Measurements from ENCODE around the gene CDC42EP4. TPM values are rescaled to one million over a fixed set of nuclear protein-coding genes. Genes with fewer than 3 reads are reported as not detected.
"Not testable (repeated sequence)": the region's sequence is repeated elsewhere in the genome, so short reads cannot be mapped to it uniquely, and the experiment has no call there.

CDC42EP4 gene
- total RNA-seq, 4 donors from 2014 or later = 93.3 to 121 (median 117) TPM

DNA sequence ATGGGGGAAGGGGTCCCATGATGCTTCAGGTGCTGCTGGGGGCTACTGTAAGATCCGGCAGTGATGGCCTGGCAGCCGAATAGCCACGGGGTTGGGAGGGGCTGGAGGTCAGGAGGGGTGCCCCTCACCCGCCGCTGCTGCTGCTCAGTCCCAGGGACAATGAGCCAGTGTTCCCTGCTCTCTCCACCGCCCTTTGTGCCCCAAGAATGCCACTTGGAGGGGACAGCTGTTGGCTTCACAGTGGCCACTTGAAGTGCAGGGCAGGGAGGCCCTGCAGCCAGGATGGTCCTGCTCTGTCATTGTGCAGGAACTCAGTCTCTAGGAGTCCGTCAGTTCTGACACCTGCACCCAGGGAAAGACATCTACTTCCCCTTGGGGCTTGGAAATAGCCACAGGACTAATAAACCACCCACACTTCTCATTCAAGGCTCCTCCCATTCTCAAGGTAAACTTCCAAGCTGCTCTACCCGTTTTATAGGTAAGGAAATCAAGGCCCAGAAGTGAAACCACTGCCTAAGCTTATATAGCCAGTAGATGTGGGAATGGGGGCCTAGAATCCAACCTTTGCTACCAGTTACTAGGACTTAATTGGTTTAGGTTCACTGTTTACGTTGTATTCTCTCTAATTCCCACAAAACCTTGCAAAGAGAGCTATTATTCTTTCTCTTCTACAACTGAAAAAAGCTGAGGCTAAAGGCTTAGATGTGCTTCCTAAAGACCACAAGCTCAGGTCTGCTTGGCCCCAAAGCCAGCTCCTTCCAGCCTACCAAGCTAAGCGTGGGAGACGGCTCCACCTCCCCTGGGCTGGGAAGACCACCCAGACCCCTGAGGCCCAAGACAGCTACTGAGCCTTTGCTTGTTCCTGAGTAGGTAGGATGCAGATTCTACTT, 43.9 kb downstream of the CDC42EP4 start:
- whole genome bisulfite sequencing, 2 donors = 60% methylated on average over 9 of the region's 11 CpGs

GRCh38 chr17:73266796-73267195, 45.0 kb downstream of the CDC42EP4 start:
- Histone ChIP-seq H3K9me3 (no peaks in the 10 kb centered on the region), H3K27me3 (no peaks in the 10 kb centered on the region), H3K4me3 (no peak overlapping the region), H3K4me1 (peaks cover 0 to 53% (median 22%) of the 10 kb centered on the region in 4 donors), H3K27ac (peak overlapping the region in 2 of 4 donors; percentile 75 to 76), H3K36me3 (no peaks in the 10 kb centered on the region)
- TF ChIP-seq EP300 (IDR thresholded peaks at IDR 0.05) (no peak), CTCF (IDR thresholded peaks at IDR 0.05) (no peak), POLR2A (IDR thresholded peaks at IDR 0.05) (no peak)
- WGBS, 2 donors = 57 to 71% methylated on average over 11 of the region's 11 CpGs
- DNase-seq (ENCODE audit: low spot score in 2 of 2) = no peak

More for the DNA sequence above, 43.9 kb downstream of the CDC42EP4 start:
- TF ChIP-seq POLR2A (IDR thresholded peaks at IDR 0.05) (no peak), EP300 (IDR thresholded peaks at IDR 0.05) (peak in 1 of 2 donors; percentile 65)
- H3K27me3 ChIP-seq = no peaks in the 10 kb centered on the region
- H3K36me3 ChIP-seq = no peaks in the 10 kb centered on the region
- no peaks in the 10 kb centered on the region for H3K9me3 ChIP-seq
- H3K27ac ChIP-seq = peak overlapping the region; percentile 35 to 76 (median 66)
- peaks cover 0 to 51% (median 17%) of the 10 kb centered on the region in 4 donors for H3K4me1 ChIP-seq
- no peak overlapping the region for H3K4me3 ChIP-seq
- no peak for DNase-seq (ENCODE audit: low spot score in 2 of 2)

DNA sequence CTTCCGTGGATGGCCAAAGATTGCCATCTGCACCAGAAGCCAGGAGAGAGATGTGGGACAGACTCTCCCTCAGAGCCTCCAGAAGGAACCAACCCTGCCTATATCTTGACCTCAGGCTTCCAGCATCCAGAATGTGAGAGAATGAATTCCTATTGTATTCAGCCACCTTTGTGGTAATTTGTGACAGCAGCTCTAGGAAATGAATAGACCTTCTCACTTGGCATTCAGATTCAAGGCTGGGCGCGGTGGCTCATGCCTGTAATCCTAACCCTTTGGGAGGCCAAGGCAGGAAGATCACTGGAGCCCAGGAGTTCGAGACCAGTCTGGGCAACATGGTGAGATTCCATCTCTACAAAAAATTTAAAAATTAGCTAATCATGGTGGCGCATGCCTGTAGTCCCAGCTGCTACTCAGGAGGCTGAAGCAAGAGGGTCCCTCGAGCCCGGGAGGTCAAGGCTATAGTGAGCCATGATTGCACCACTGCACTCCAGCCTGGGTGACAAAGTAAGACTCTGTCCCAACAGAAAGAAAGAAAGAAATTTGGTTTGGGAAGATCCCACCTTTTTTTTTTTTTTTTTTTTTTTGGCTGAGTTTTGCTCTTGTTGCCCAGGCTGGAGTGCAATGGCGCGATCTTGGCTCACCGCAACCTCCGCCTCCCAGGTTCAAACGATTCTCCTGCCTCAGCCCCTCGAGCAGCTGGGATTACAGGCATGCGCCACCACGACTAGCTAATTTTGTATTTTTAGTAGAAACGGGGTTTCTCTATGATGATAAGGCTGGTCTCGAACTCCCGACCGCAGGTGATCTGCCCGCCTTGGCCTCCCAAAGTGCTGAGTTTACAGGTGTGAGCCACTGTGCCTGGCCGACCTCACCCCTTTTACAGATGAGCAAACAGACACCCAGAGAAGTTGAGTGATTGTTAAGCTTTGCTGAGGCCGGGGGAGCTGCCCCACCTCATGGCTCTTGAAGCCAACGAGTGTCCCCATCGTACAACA, 45.9 kb downstream of the CDC42EP4 start:
- Histone ChIP-seq H3K9me3 (no peaks in the 10 kb centered on the region), H3K36me3 (no peaks in the 10 kb centered on the region), H3K27me3 (no peaks in the 10 kb centered on the region), H3K27ac (peak overlapping the region in 2 of 4 donors; percentile 75 to 76), H3K4me1 (peaks cover 0 to 57% (median 24%) of the 10 kb centered on the region in 4 donors), H3K4me3 (no peak overlapping the region)
- no peak for TF ChIP-seq CTCF (IDR thresholded peaks at IDR 0.05)
- TF ChIP-seq EP300 (IDR thresholded peaks at IDR 0.05) = no peak
- TF ChIP-seq POLR2A (IDR thresholded peaks at IDR 0.05) = no peak
- WGBS, 2 donors = 82 to 86% methylated on average over 23 to 24 of the region's 24 CpGs
- DNase-seq (ENCODE audit: low spot score in 2 of 2) = no peak

DNA sequence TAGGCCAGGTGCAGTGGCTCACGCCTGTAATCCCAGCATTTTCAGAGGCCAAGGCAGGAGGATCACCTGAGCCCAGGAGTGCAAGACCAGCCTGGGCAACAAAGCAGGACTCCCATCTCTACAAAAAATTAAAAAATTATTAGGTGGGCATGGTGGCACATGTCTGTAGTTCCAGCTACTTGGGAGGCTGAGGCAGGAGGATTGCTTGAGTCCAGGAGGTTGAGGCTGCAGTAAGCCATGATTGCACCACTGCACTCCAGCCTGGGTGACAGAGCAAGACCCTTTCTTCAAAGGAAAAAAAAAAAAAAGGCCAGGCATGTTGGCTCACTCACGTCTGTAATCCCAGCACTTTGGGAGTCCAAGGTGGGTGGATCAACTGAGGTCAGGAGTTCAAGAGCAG, 47.4 kb downstream of the CDC42EP4 start:
- not testable (repeated sequence) for H3K27me3 ChIP-seq; H3K9me3 ChIP-seq; DNase-seq (ENCODE audit: low spot score in 2 of 2); H3K27ac ChIP-seq; H3K4me3 ChIP-seq; H3K36me3 ChIP-seq
- H3K4me1 ChIP-seq = peaks cover 0 to 60% (median 24%) of the 10 kb centered on the region in 4 donors
- 56 to 65% methylated on average over 2 of the region's 2 CpGs for WGBS, 2 donors

DNA sequence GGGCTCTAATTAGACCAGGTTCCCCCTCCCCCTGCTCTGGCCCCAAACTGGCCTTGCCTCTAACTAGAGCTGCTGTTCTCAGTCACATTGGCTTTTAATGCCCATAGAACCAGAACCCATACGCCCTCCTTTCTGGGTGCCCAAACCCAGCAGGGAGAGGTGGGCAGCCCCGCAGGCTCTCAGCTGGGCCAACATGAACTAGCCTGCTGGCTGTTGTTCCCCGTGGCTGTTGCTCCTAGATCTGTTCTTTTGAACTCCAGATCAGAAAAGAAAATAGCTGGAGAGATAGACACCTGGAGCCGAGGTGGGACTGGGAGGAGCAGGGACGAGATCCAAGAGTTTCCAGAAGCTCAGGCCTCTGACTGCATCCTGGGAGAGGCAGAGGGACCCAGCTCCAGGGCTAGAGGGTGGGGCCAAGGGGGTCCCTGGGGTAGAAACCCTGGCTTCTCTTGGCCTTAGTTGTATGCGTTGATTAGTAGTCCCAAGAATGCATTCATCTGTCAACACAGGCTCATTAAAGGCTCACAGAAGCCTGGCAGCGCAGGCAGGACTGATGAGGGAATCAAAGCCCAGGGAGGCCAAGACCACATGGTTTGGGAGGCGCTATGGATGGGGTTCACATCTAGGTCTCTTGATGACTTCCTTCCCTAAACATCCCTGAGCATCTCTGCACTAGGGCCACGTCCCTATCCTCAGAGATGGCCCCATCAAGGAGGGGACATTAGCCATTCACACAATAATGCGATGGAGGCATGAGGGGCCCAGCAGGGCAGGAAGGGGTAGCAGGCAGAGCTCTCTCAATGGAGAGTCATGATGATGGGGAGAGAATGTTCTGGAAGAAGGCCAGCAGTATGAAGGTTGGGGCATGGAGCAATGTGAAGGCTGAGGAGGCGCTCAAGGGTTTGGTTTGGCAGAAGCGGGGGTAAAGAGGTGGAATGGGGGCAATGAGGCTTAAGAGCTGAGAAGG, 48.8 kb downstream of the CDC42EP4 start:
- DNase-seq (ENCODE audit: low spot score in 2 of 2) = no peak

More for the DNA sequence above, 48.8 kb downstream of the CDC42EP4 start:
- H3K27ac ChIP-seq = peak overlapping the region; percentile 58 to 83 (median 73)
- WGBS, 2 donors = 56 to 58% methylated on average over 12 of the region's 12 CpGs
- H3K9me3 ChIP-seq = no peaks in the 10 kb centered on the region
- peaks cover 0 to 47% (median 20%) of the 10 kb centered on the region in 4 donors for H3K4me1 ChIP-seq
- no peaks in the 10 kb centered on the region for H3K27me3 ChIP-seq
- no peaks in the 10 kb centered on the region for H3K36me3 ChIP-seq
- TF ChIP-seq EP300 (IDR thresholded peaks at IDR 0.05) (no peak), CTCF (IDR thresholded peaks at IDR 0.05) (no peak), POLR2A (IDR thresholded peaks at IDR 0.05) (no peak)
- H3K4me3 ChIP-seq = no peak overlapping the region

All from tibial nerve (tissue), 4 donors.